Measurements from ENCODE around the gene AFAP1L2.

The AFAP1L2 gene

GRCh38 chr10:114261076-114261475 is 143.2 kb downstream of the AFAP1L2 start:
- no peak for DNase-seq

GRCh38 chr10:114260366-114260765 is 143.9 kb downstream of the AFAP1L2 start:
- no peak for DNase-seq

GRCh38 chr10:114259824-114260223 is 144.5 kb downstream of the AFAP1L2 start:
- DNase-seq, result no peak

GRCh38 chr10:114258274-114258840 is 145.9 kb downstream of the AFAP1L2 start:
- DNase-seq, result no peak

GRCh38 chr10:114257498-114257897 is 146.8 kb downstream of the AFAP1L2 start:
- no peak for DNase-seq

- no peak for DNase-seq
These were observed 147.5 kb downstream of the AFAP1L2 start for GRCh38 chr10:114256822-114257221.

GRCh38 chr10:114256008-114256765 is 148.1 kb downstream of the AFAP1L2 start:
- DNase-seq, result no peak

GRCh38 chr10:114255227-114255626 is 149.1 kb downstream of the AFAP1L2 start:
- no peak for DNase-seq

- DNase-seq, result no peak
These were observed 151.4 kb downstream of the AFAP1L2 start for GRCh38 chr10:114252883-114253282.

GRCh38 chr10:114252092-114252491 is 152.2 kb downstream of the AFAP1L2 start:
- no peak for DNase-seq

- no peak for DNase-seq
These were observed 153.6 kb downstream of the AFAP1L2 start for GRCh38 chr10:114250716-114251115.

- no peak for DNase-seq
These were observed 154.1 kb downstream of the AFAP1L2 start for GRCh38 chr10:114250236-114250635.

- DNase-seq, result no peak
These were observed 157.5 kb downstream of the AFAP1L2 start for GRCh38 chr10:114246679-114247305.

- DNase-seq, result no peak
These were observed 159.0 kb downstream of the AFAP1L2 start for GRCh38 chr10:114245121-114245791.
